ENCODE measurements around the gene GRIP1. TPM values are rescaled to one million over a fixed set of nuclear protein-coding genes. Genes with fewer than 3 reads are reported as not detected.

Gene GRIP1
- total and polyA plus RNA-seq, 12 donors, result 0.12 to 7.3 (median 1.9) TPM

DNA sequence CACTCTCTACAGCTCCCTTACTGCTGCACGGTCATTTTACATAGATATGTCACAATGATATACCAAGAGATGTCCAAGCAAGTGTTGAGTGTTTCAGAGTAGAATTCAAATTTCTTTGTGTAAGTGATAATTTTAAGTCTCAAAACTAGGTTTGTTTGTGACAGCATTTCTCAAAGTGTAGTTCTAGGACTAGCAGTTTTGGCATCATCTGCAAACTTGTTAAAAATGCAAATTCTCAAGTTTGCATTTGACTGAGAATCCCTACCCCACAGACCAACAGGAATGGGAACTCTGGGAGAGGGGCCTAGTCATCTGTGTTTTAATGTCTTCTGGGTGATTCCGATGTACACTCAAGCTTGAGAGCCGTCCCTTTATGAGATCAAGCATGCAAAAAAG lies 279.0 kb downstream of the GRIP1 start:
- H3K4me1 ChIP-seq, result peaks cover 0 to 14% (median 5%) of the 10 kb centered on the region in 9 donors
- ATAC-seq (no peak), DNase-seq (no peak)
- no peak overlapping the region for H3K27ac ChIP-seq
- intact Hi-C loops (cut with DNase I), result loop anchor here in 4 of 10 donors (10.0 kb wide), 3 partner anchors 115 to 255 kb away; no protein-coding TSS in a partner anchor
- no peaks in the 10 kb centered on the region for H3K9me3 ChIP-seq
- no peaks in the 10 kb centered on the region for H3K27me3 ChIP-seq
- 72 to 76% methylated on average over 3 of the region's 3 CpGs for WGBS, 2 donors
- no peak overlapping the region for H3K4me3 ChIP-seq
- TF ChIP-seq, protein P1, sequence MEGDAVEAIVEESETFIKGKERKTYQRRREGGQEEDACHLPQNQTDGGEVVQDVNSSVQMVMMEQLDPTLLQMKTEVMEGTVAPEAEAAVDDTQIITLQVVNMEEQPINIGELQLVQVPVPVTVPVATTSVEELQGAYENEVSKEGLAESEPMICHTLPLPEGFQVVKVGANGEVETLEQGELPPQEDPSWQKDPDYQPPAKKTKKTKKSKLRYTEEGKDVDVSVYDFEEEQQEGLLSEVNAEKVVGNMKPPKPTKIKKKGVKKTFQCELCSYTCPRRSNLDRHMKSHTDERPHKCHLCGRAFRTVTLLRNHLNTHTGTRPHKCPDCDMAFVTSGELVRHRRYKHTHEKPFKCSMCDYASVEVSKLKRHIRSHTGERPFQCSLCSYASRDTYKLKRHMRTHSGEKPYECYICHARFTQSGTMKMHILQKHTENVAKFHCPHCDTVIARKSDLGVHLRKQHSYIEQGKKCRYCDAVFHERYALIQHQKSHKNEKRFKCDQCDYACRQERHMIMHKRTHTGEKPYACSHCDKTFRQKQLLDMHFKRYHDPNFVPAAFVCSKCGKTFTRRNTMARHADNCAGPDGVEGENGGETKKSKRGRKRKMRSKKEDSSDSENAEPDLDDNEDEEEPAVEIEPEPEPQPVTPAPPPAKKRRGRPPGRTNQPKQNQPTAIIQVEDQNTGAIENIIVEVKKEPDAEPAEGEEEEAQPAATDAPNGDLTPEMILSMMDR (IDR thresholded peaks at IDR 0.05), result no peak
- H3K36me3 ChIP-seq, result no peaks in the 10 kb centered on the region

DNA sequence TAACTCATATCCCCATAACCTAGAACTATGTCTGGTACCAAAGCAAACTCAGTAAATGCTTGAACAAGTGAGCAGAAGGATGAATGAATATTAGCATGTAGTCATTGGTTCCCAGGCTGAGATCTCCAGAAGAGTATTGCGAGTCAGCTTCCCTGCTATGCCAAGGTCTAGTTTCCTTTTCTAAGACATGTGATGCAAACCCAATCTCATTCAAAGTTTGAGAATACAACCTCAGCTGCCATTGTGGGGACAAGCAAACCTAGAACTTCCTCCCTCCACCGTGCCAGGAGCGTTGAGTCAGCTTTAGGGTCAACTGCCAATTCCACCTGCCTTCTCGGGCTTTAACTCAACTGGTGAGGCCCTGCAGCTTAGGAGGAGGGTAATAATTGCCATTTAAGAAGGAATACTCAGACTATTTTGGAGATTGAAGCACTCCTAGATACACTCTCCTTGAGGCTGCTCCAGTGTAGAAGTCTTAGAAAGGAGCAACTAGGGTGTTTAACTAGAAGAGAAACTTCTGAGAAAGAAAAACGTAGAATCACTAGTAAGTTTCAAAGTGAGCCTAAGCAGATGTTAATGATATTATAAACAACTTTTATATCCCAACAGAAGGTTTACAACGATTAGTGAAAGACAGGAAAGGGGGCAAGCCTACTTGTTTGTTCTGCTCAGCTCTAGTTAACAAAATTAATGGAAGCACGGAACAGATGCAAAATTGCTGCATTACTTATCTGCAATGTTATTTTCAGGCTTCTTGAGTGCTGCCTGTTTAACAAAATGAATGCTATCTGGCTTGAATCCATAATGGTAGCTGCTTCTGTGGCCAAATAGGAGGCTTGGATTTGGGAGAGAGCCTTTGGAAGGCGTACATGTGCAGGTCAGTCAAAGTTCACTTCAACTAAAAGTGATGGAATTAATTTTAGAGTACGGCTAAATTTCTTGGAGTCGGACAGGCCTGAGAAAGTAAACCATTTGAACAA lies 279.7 kb downstream of the GRIP1 start:
- WGBS, 2 donors, result 48 to 49% methylated on average over 10 of the region's 10 CpGs
- Histone ChIP-seq H3K27ac (no peak overlapping the region), H3K36me3 (no peaks in the 10 kb centered on the region), H3K4me3 (no peak overlapping the region), H3K9me3 (no peaks in the 10 kb centered on the region), H3K27me3 (no peaks in the 10 kb centered on the region), H3K4me1 (peaks cover 0 to 14% (median 5%) of the 10 kb centered on the region in 9 donors)
- intact Hi-C loops (cut with DNase I), result loop anchor here in 1 of 10 donors (10.0 kb wide), 1 partner anchor 114 kb away; no protein-coding TSS in a partner anchor
- DNase-seq (no peak), ATAC-seq (peak in 4 of 8 donors; percentile 27 to 42 (median 30))
- TF ChIP-seq, protein P1 (IDR thresholded peaks at IDR 0.05), result no peak

DNA sequence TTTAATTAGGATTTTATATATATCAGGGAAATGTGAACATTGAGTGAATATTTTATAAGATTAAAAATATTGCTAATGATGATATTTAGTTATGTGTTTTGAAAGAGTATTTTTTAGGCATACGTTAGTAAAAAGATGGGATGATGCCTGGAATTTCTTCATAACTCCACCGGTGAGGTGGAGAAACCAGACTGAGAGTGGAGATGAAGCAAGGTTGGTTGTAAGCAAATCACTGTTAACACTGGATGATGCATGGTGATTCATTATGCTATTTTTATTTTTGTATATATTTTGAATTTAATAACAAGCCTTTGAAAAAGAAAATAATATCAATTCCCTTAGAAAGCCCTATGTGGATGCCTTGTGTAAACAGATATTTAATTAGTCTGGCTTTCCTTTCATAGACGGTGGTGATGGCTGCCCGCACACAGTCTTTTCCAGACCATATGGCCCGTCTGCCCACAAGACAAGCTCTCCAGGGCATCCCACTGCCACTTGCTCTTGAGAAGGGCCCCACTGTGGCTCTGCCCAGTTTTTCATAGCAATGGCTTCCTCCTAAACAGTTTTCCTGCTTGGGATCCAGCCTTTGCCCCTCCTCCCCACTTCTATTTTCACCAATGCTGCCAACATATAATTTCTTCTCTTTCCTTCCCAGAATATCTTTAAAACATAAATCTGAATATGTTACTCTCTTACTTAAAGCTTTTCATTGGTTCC lies 281.1 kb downstream of the GRIP1 start:
- WGBS, 2 donors, result 90 to 95% methylated on average over 5 of the region's 5 CpGs
- H3K4me1 ChIP-seq, result peaks cover 0 to 14% (median 5%) of the 10 kb centered on the region in 9 donors

More for the DNA sequence above, 281.1 kb downstream of the GRIP1 start:
- intact Hi-C loops (cut with DNase I), result loop anchor here in 1 of 10 donors (10.0 kb wide), 1 partner anchor 113 kb away; no protein-coding TSS in a partner anchor
- no peak for ATAC-seq
- no peaks in the 10 kb centered on the region for H3K36me3 ChIP-seq
- no peaks in the 10 kb centered on the region for H3K9me3 ChIP-seq
- H3K27me3 ChIP-seq, result no peaks in the 10 kb centered on the region
- no peak overlapping the region for H3K4me3 ChIP-seq
- no peak overlapping the region for H3K27ac ChIP-seq
- no peak for DNase-seq
- TF ChIP-seq, protein P1 (IDR thresholded peaks at IDR 0.05), result no peak
